ENCODE data around the gene IHH.
A peak's percentile ranks its signal among the peaks of the same experiment; 100 is the strongest.

The IHH gene

GRCh38 chr2:219037783-219038499, 22.8 kb downstream of the IHH start:
- no peak for DNase-seq

GRCh38 chr2:219035942-219036341, 24.8 kb downstream of the IHH start:
- DNase-seq, result no peak

DNA sequence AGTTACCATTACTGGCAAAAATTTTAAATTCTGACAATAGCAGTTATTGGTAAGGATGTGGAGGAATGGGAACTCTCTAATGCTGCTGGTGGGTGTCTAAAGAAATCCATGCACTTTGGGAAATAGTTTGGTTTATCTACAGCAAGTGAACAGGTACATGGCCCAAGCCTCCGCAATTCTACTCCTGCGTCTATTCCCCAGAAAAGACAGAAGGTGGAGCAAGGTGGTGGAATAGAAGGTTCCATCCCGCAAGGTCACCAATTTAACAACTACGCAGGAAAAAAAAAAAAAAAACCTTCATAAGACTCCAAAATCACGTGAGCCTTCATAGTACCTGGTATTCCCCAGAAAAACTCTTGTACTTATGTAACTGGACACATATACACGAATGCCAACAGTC, 25.9 kb downstream of the IHH start:
- DNase-seq, result no peak

- DNase-seq, result no peak
Measured at GRCh38 chr2:219032051-219032745, 28.5 kb downstream of the IHH start.

DNA sequence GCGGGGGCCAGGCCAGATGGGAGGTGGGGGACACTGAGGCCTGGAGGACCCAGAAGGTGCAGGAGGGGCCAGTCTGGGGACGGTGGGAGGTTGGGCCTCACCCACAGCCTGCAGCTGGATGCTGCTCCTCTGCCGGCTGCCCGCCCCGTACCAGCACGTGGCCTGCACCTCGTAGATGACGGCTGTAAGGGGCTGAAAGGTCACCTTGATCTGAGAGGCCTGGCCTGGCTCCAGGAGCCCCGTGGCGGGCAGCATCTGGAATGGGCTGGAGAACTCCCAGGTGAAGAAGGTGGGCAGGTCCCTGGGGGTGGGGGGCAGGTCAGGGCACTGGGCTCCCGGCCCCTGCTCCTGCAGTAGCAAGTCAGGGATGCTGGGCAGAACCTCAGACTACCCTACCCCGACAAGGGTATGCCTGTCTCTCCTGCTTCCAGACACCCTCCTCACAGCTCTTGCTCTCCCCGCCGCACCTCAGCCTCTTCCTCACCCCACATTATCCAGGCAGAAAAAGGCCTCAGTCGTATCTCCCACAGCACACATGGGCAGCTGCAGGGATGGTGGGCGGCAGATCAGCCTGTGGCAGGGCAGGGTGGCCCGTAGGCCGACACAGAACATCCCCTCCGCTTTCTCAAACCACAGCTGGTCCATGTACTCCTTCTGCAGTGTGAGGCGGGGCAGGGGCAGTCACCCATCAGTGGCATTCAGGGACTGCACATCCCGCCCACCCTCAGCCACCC, 29.5 kb downstream of the IHH start:
- no peak for DNase-seq

DNA sequence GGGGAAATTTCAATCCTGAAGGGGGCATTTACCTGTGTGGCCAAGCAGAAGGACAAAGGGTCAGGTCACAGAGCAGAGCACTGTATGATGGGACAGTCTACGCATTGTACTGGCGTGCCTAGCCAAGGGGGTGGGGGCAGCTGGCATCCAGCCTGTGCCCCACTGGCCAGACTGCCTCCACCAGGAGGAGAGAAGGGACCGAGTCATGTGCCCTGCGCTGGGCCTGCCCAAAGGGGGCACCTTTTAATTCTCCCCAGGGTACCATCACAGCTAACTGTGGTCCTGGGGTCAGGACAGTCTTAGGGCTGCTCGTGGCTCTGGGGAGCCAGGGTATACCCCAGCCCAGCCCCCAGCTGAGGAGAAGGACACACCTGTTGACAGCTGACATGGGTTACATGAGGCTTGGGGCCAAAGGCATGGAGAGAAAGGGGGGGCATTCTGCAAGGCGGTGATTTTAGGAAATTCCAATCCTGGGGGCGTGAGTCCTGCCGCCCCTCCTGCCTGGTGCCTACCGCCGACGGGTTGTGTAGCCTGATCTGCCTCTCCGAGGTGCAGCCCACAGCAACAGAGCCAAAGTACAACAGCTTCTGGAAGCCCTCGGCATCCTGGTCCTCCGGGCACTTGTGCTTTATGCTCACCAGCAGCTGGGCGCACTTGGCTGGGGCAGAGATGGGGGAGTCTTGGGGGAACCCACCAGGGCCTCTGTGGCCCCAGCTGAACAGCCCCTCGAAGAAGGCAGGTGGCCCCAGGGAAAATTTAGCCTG, 30.4 kb downstream of the IHH start:
- no peak for DNase-seq

GRCh38 chr2:219029829-219030165, 30.9 kb downstream of the IHH start:
- peak; percentile 68 for DNase-seq

GRCh38 chr2:219028996-219029828, 31.5 kb downstream of the IHH start:
- no peak for DNase-seq

DNA sequence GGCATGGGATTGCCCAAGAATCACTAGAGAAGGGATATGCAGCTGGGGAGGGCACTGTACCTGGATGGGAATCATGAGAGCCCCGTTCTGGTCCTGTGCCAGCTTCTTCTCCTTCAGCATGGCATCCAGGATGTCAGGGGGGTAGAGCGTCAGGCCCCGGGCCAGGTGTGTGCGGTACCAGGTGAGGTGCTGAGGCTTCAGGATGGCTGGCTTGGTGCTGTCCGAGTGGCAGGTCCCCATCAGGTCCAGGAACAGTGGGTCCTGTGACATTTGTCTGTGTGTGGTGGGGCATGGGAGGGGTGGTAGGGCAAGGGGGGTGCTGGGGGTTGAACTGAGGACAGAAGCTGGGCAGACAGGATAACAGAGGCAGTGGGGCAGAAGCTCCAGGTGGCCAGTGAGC, 32.6 kb downstream of the IHH start:
- DNase-seq, result no peak

- DNase-seq, result no peak
Measured at GRCh38 chr2:219027511-219028055, 33.1 kb downstream of the IHH start.

GRCh38 chr2:219026946-219027345, 33.8 kb downstream of the IHH start:
- DNase-seq, result no peak

DNA sequence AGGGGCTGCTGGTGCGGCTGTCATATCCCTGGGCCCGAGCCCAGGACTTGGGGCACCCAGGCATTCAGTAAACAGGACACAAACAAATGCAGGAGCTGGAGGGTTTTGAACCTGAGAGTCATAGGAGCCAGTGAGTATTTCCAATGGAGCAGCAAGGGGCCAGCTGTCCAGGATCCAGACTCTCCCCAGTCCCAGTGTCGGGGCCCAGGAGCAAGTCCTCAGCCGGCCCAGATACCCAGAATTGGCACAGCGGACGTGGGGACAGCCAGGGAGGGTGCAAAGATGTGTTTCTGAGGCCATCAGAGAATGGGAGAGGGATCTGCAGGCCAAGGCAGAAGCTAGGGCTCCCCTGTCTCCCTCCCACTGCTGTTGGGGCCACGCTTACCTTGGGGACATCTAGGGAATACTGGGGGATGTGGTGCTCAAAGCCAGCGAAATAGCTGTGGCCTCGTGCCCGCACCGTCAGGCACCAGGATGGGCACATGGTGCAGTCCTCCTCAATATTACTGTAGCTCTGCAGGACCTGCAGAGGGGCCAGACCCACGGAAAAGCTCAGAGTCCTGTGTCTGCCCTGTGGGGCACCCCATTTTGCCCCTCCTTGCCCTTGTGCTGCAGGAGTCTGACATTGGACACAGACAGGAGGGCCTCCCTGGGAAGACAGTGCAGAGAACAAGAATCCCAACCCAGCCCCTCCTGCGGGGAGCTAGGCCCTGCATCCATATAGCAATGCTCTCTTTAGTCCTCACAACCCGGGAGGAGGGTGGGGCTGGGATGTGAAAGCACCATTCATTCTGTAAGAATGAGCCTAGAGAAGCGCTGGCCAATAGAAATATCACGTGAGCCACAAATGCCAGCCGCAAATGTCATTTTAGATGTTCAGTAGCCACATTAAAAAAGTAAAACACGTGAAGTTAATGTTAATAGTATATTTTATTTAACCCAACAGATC, 34.8 kb downstream of the IHH start:
- DNase-seq, result no peak

DNA sequence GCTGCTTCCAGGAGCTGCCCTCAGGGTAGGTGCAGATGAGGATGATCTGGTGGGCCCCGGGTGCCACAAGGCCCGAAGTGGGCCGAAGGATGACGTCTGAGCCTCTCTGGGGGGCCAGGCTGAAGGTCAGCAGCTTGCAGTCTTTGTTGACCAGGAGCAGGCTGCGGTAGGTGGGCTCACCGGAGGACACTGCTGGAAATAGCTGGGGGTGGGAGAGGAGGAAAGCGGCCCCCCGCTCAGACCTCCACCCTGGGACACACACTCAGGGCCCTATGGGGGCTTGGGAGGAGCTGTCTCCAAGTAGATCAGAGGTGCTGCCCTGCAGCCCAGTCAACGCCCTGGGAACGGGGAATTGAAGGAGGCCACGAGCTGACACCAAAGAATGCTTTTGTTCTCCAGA, 36.7 kb downstream of the IHH start:
- no peak for DNase-seq

GRCh38 chr2:219023045-219023605, 37.6 kb downstream of the IHH start:
- no peak for DNase-seq

DNA sequence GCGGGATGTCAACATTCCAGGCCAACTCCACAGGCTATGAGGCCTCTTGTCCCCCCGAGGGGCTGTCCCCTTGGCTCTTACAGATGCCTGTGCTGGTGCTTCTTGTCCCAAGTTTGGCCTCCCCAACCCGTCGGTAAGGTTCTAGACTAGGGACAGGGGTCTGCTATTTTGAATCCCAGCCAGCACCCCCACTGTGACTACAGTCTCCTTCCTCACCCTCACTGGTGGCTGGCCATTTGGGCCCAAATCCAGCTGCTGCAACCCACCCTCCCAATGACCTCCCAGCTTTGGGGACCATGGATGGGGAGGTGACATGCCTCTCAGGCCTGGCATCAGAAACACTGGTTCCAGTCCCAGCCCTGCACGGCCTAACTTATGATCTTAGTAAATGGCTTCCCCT, 38.1 kb downstream of the IHH start:
- DNase-seq, result no peak

- no peak for DNase-seq
Measured at GRCh38 chr2:219022041-219022440, 38.7 kb downstream of the IHH start.

DNA sequence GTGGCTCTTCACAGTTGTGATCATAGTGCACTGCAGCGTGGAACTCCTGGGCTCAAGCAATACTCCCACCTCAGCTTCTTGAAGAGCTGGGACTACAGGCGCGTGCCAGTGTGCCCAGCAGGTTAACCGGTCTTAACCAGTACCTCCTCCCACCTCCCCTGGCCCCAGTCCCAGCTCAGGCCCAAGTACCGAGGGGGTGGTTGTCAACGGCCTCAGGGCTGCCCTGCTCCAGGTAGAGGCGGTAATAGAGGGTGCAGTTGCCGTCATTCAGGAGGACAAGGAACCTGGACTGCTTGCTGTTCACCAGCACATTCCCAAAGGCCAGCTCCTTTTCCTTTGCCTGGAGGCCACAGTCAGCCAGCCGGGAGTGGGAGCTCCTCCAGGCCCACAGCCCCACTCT, 39.1 kb downstream of the IHH start:
- no peak for DNase-seq

DNA sequence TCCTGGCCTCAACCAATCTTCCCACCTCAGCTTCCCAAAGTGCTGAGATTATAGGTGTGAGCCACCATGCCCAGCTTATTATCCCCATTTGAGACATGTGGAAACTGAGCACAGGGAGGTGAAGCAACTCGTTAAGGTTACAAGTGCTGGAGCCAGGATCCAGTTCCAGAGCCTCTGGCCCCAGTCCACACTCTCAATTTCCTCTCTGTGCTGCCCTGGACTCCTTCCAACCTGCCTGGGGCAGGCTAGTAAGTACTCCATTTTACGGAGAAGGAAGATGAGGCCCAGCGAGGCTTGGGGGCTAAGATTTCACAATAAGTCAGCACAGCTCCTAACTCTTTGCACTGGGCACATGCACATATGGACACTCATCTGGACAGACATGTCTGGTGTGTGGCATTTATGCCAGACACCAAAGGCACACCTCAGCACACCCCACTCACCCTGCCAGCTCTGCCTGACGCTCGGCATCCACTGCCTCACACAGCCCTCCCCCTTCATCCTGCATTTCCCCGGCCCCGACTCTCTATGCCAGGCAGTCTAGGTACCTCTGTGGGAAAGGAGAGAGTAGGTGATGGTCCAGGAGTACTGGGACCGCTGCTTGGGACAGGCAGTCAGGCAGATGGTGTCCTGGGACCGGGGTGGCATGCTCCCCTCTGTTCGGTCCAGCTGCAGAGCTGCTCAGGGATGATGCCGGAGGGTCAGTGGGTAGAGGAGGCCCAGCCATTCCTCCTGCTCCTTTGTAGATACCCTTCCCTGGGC, 39.9 kb downstream of the IHH start:
- DNase-seq, result no peak

GRCh38 chr2:219019436-219019835, 41.3 kb downstream of the IHH start:
- DNase-seq, result no peak

DNA sequence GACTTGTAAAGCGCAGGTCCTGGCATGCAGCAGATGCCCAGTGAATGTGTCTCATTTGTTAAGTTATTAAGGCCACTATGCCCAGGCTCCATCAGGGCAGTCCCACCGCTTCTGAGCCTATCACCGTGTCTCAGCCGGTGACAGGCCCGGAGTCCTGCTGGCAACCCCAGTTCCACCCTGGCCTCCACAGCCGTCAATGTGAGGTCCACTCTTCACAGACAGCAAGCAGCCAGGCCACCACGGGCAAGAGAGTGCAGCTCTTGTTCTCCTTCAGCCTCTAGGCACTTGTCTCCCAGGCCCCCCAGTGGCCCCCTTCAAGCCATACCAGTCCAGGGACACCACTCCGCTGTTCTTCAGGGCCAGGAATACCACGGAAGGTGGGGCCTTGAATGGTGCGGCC, 42.0 kb downstream of the IHH start:
- DNase-seq, result no peak

All from NCI-H1105 treated with DMSO at 0.1 percent for 48 hours (cell line).